Anterior cingulate cortex (tissue), 58 donors: ENCODE results near the gene PTGR1.
"Not testable (repeated sequence)": the region's sequence is repeated elsewhere in the genome, so short reads cannot be mapped to it uniquely, and the experiment has no call there.

ENCODE experiments used
- DNase-seq, 58 donors: peaks; one replicate each; lab custom pipeline; 2025; lab: John Stamatoyannopoulos, UW

Gene PTGR1

GRCh38 chr9:111615928-111616327 lies 16.5 kb upstream of the PTGR1 start:
- no peak for DNase-seq

GRCh38 chr9:111613436-111614040 lies 14.1 kb upstream of the PTGR1 start:
- DNase-seq = no peak

- DNase-seq = no peak
Measured at GRCh38 chr9:111610845-111611244, 11.4 kb upstream of the PTGR1 start.

- no peak for DNase-seq
Measured at GRCh38 chr9:111610149-111610548, 10.7 kb upstream of the PTGR1 start.

- no peak for DNase-seq
Measured at GRCh38 chr9:111605041-111605559, 5.7 kb upstream of the PTGR1 start.

- DNase-seq = no peak
Measured at GRCh38 chr9:111604054-111604615, 4.7 kb upstream of the PTGR1 start.

- DNase-seq = no peak
Measured at GRCh38 chr9:111603041-111603440, 3.6 kb upstream of the PTGR1 start.

- DNase-seq = no peak
Measured at GRCh38 chr9:111601237-111602018, 2.0 kb upstream of the PTGR1 start.

- peak in 2 of 58 donors; percentile 21 to 26 for DNase-seq
Measured at GRCh38 chr9:111599955-111600343, 502 bp upstream of the PTGR1 start.

GRCh38 chr9:111598733-111599091 lies 735 bp downstream of the PTGR1 start:
- peak in 3 of 58 donors; percentile 7 to 50 (median 7) for DNase-seq

GRCh38 chr9:111597852-111598732 lies 1.4 kb downstream of the PTGR1 start:
- DNase-seq = peak in 47 of 58 donors; percentile 3 to 63 (median 28)

- DNase-seq = no peak
Measured at GRCh38 chr9:111588846-111589245, 10.6 kb downstream of the PTGR1 start.

GRCh38 chr9:111586378-111586777 lies 13.1 kb downstream of the PTGR1 start:
- no peak for DNase-seq

- peak in 1 of 58 donors; percentile 4 for DNase-seq
Measured at GRCh38 chr9:111582888-111583287, 16.6 kb downstream of the PTGR1 start.

GRCh38 chr9:111572950-111573604 lies 26.4 kb downstream of the PTGR1 start:
- DNase-seq = peak in 2 of 58 donors; percentile 0 to 2

- DNase-seq = not testable (repeated sequence)
Measured at GRCh38 chr9:111568127-111568526, 31.3 kb downstream of the PTGR1 start.

- DNase-seq = peak in 8 of 58 donors; percentile 1 to 11 (median 2)
Measured at GRCh38 chr9:111566234-111566633, 33.2 kb downstream of the PTGR1 start.

GRCh38 chr9:111561165-111561719 lies 38.2 kb downstream of the PTGR1 start:
- DNase-seq = no peak

GRCh38 chr9:111559000-111559610 lies 40.3 kb downstream of the PTGR1 start:
- no peak for DNase-seq
